ENCODE data around the gene CERCAM. TPM values are rescaled to one million over a fixed set of nuclear protein-coding genes. Genes with fewer than 3 reads are reported as not detected.
"Not testable (repeated sequence)": the region's sequence is repeated elsewhere in the genome, so short reads cannot be mapped to it uniquely, and the experiment has no call there.

Gene CERCAM
- total RNA-seq, 1 donor from 2014 or later = 1.0 TPM

DNA sequence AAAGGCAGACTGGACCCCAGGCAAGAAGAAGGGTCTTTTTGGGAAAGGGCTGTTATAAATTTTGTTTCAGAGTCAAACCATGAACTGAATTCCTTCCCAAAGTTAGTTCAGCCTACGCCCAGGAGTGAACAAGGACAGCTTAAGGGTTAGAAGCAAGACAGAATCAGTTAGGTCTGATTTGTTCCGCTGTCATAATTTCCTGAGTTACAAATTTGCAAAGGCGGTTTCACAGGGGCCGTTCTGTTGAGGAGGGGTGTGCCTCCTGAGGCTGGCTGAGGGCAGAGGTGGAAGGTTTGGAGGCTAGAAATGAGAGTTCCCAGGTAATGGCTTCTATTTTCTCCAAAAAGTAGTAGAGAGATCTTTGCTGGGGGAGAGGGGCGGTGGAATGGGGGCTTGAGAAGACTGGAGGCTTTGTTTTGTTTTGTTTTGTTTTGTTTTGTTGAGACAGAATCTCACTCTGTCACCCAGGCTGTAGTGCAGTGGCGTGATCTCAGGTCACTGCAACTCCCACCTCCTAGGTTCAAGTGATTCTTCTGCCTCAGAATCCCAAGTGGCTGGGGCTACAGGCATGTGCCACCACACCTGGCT lies 4.1 kb upstream of the CERCAM start:
- ATAC-seq (no peak), DNase-seq (ENCODE audit: low spot score) (no peak)

DNA sequence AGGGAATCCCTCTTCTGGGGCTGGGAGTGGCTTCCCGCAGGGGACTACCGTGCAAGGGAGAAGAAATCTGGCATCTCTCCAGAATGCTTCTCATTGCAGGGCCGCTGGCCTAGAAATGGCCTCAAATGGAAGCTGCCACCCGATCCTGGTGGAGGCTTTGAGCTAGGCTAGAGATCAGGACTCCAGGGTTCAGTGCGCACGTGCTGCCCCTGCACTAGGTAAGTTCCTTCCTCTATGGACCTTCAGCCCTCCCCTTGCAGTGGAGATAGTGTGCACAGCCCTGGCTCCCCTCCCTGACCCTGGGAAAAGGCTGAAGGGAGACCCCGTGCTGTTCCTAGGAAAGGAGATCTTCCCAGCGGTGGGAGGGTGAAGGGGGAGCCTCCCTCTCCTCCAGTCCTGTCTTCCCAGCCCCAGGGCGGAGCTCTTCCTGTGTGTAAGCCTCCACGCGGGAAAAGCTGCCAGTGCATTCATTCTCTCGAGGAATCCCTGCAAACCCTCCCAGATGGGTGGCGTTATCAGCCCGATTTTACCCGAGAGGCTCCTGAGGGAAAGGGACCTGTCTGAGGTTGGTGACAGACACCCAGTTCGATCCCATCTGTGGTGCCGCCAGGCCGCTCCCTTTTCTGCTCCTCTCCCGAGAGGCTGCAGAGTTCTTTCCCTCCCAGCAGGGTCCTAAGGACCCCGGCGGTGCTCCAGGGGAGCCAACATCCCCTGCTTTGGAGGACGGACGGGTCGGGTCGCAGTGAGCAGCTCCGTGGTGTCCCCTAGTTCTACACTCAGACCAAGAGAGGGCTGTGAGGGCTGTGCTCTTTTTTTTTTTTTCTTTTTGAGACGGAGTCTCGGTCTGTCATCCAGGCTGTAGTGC lies 1.4 kb upstream of the CERCAM start:
- no peak for ATAC-seq
- DNase-seq (ENCODE audit: low spot score) = no peak

DNA sequence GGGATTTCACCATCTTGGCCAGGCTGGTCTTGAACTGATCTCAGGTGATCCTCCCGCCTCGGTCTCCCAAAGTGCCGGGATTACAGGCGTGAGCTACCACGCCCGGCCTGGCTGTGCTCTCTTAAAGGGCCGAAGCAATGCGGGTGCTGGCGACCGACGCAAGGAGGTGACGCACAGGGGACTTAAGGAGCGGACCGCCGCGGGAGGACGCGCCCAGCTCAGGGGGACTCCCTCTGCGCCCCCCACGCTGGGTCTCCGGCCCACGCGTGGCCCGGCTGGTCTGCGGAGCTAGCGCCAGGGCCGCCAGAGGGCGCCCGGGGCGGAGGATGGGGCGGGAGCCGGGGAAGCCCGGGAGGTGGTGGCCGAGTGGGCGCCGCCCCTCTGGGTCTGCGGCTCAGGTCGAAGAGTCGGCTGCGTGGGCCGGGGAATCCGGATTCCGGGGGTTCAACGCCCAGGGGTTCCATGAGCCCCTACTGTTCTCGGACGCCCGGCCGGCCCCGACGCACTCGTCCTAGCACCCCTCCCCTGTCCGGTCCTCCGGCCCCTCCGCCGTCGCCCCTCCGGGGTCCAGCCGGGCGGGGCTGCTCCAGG lies 502 bp upstream of the CERCAM start:
- ATAC-seq (peak; percentile 93), DNase-seq (ENCODE audit: low spot score) (peak; percentile 66)

DNA sequence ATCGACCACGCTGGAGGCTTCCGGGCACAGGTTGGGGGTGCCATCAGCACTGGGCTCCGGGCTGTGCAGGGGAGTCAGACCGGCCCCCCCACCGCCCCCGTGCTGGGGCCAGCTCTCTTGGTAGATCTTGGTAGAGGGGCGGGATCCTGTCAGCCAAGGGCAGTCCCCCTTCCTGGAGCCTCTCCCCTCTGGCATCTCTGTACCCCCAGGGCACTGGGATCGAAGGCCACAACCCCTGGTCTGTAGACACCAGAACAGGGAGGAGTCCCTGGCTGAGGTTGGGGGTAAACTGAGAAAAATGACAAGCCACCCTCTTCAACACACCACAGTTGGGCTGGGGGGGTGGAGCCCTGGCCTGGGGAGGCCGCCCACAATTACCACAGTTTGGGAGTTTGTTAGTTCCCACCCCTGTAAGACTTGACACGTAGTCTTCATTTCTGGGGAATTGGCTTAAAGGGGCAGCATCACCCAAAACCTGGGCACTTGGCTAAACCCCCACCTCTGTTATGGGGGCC lies 882 bp downstream of the CERCAM start:
- ATAC-seq (no peak), DNase-seq (ENCODE audit: low spot score) (no peak)

DNA sequence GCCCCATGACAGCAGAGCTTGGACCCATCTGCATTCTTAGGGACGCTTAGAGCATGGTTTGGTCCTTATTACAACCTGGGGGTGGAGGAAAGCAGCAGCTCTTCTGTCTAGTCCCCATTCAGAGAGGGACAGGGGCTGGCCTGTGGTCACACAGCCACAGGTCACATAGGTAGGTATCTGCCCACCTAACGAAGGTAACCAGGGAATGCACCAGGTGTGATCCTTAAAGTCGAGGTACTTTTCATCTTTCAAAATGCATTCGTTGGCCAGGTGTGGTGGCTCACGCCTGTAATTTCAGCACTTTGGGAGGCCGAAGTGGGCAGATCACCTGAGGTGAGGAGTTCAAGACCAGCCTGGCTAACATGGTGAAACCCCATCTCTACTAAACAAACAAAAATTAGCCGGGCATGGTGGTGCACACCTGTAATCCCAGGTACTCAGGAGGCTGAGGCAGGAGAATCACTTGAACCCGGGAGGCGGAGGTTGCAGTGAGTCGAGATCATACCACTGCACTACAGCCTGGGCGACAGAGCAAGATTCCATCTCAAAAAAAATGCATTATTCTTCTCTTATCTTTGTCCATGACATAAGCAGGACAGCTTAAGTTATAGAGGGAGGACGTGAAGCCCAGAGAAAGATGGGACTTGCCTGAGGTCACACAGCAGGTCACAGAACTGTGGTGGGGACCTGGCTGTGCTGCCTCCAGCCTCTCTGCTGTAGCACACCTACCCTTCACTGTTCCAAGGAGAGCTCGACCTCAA lies 1.5 kb downstream of the CERCAM start:
- ATAC-seq = not testable (repeated sequence)

DNA sequence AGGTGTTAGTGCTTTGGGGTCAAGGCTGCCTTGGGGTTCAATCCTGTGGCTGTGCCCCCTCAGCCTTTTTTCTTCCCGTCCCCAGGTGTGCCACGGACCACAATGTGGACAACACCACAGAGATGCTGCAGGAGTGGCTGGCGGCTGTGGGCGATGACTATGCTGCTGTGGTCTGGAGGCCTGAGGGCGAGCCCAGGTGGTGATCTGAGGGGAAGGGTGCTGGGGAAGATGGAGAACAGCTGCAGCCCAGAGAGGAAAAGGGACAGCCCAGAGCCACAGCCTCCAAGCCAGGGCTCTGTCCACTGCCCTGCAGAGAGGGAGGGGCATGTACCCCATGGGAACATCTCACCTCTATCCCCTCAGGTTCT lies 2.1 kb downstream of the CERCAM start:
- DNase-seq (ENCODE audit: low spot score) = no peak
- ATAC-seq = no peak

More for the DNA sequence above, 1.5 kb downstream of the CERCAM start:
- DNase-seq (ENCODE audit: low spot score) = not testable (repeated sequence)

DNA sequence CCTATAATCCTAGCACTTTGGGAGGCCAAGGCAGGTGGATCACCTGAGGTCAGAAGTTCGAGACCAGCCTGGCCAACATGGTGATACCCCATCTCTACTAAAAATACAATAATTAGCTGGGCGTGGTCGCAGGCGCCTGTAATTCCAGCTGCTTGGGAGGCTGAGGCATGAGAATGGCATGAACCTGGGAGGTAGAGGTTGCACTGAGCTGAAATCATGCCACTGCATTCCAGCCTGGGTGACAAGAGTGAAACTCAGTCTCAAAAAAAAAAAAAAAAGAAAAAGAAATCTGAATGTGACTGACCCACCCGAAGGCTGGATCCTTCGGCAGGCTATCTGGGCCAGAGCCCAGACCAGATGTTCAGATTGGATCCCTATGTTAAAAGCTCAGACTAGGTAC lies 2.7 kb downstream of the CERCAM start:
- ATAC-seq; DNase-seq (ENCODE audit: low spot score): not testable (repeated sequence)

DNA sequence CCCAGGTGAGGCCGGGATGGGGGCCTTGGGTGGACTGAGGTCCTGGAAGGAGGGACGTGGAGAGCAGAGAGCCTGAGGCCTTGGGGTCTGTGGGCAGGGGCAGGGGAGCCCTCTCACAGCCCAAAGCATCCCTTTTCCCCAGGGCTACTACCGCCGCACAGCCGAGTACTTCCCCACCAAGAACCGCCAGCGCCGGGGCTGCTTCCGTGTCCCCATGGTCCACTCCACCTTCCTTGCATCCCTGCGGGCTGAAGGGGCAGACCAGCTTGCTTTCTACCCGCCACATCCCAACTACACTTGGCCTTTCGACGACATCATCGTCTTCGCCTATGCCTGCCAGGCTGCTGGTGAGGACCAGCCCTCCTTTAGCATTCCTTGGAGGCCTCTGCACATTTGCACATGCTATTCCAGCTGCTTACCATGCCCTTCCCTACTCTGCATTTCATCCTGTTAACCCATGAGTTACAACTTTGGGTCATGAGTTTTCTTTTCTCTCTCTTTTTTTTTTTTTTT lies 3.7 kb downstream of the CERCAM start:
- DNase-seq (ENCODE audit: low spot score) (no peak), ATAC-seq (no peak)

DNA sequence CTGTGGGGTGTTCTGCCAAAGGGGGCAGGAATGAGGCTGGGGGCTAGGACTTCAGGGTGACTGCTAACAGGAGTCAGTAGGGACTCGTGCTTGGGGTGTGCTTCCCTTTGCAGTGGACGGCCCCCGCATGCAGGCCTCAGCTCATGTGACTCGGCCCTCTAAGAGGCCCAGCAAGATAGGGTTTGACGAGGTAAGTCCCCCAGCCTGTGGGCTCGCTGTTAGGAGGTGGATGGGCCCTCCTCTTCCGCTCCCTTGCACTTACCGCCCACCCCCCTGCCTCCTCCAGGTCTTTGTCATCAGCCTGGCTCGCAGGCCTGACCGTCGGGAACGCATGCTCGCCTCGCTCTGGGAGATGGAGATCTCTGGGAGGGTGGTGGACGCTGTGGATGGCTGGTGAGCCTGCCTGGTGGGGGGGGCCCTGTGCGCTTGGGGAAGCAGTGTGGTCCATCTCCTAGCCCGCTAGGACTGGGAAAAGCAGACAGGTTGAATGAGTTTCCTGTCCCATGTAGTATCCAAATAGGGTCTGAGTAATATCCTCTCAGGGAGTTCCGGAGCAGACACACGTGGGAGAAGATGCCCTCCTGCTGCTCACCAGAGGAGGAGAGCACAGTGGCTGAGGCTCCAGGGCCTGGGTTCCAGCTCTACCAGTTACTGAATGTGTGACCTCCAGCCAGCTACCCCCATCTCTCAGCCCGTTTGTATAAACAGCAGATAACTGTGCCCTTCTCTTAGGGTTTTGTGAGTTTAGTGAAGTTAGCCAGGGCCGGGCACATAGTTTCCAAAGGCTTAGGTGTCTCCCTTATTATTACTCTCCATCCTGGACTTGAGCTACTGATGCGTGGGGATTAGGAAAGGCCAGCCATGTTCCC lies 8.2 kb downstream of the CERCAM start:
- ATAC-seq = no peak
- no peak for DNase-seq (ENCODE audit: low spot score)

DNA sequence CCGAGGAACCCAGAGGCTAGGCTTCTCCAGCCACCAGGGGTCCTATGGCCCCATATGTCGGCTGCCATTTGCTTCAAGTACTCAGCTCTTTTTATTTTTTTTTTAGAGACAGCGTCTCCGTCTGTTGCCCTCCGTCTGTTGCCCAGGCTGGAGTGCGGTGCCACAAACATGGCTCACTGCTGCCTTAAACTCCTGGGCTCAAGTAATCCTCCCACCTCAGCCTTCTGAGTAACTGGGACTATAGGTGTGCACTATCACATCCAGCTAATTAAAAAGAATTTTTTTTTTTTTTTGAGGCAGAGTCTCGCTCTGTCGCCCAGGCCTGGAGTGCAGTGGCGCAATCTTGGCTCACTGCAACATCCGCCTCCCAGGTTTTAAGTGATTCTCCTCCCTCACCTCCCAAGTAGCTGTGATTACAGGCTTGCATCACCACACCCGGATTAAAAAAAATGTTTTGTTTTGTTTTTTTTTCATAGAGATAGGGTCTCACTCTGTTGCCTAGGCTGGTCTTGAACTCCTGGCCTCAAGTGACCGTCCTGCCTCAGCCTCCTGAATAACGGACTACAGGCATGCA lies 8.9 kb downstream of the CERCAM start:
- no peak for ATAC-seq
- no peak for DNase-seq (ENCODE audit: low spot score)

DNA sequence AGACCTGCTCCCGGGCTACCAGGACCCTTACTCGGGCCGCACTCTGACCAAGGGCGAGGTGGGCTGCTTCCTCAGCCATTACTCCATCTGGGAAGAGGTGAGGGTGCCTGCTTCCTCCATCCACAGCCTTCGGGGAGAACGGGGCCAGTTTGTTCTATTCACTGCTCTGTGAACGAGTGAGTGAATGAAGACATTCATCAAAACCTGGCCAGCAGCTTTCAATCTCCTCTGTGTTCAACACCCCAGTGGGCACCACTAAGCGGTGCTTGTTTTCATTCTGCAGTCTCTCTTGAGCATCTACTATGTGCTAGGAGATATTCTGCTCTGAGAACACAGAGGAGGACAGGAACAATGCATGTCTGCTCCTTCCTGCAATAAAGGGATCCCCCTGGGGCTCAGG lies 10.6 kb downstream of the CERCAM start:
- DNase-seq (ENCODE audit: low spot score) (no peak), ATAC-seq (no peak)

DNA sequence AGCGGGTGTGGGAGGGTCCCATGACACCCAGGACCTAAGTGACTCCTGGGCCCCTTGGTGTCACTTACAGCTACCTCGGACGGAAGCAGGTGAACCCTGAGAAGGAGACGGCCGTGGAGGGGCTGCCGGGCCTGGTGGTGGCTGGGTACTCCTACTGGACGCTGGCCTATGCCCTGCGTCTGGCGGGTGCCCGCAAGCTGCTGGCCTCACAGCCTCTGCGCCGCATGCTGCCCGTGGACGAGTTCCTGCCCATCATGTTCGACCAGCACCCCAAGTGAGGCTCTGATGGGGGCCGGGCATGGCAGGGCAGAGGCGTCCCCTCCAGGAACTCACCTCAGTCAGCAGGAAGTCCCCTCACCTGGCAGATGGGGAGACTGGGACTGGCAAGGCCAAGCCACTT lies 13.7 kb downstream of the CERCAM start:
- no peak for ATAC-seq
- no peak for DNase-seq (ENCODE audit: low spot score)

DNA sequence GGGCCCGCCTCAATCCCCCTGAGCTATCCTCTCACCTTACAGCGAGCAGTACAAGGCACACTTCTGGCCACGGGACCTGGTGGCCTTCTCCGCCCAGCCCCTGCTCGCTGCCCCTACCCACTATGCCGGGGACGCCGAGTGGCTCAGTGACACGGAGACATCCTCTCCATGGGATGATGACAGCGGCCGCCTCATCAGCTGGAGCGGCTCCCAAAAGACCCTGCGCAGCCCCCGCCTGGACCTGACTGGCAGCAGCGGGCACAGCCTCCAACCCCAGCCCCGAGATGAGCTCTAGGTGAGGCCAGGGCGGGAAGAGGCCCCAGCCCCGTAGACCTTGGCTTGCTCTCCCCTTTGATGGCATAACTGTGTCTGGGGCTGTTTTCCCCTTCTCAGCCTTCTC lies 15.0 kb downstream of the CERCAM start:
- ATAC-seq = no peak

DNA sequence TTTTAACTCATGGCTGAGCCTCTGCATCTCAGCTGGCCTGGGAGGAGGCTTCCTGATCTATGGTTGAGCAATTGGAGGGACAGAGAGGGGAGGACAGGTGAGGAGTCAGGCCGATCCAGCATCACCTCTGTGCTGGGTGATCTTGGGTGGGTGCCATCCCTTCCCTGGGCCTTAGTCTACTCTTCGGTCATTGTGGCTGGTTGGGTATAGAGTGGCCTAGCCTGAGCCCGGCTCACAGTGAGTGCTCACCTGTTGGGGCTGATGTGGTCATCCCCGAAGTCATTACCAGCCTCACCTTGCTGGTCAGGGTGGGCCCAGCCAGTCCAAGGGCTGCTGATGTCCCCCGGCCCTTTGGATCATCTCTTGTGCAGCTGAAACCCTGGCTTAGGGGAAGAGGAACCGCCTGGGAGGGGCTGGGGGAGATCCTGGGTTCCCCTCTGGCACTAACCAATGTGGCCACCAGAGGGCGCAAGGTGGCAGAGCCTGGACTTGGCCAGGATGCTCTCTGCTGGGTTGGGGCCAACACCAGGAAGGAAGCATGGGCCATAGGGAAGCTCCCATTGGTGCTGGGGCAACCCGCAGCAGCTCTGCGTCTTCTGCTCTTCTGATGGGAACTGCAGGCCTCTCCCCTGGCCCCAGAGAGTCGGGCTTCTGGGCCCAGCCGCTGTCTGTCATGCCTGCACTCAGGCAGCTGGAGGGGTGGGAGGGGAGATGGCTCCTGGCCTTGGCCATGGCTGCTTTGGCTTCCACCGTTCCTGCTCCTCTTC lies 17.9 kb downstream of the CERCAM start:
- peak; percentile 85 for DNase-seq (ENCODE audit: low spot score)
- peak; percentile 99 for ATAC-seq

More for the DNA sequence above, 15.0 kb downstream of the CERCAM start:
- no peak for DNase-seq (ENCODE audit: low spot score)

DNA sequence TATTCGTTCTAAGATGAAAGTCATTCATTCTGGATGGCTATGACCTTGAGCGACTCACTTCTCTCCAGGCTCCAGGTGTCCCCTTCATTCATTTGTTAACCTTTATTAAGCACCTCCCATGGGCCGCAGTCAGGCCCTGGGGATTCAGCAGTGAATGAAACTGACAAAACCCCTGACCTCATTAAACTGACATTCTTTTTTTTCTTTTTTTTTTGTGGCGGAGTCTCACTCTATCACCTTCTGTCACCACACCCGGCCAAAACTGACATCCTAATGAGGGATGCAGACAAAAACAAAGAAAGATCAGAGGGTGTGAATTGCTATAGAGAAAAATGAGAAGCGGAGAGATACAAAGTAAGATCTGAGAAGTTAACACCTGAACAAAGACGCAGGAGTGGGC lies 18.6 kb downstream of the CERCAM start:
- no peak for ATAC-seq
- DNase-seq (ENCODE audit: low spot score) = no peak

DNA sequence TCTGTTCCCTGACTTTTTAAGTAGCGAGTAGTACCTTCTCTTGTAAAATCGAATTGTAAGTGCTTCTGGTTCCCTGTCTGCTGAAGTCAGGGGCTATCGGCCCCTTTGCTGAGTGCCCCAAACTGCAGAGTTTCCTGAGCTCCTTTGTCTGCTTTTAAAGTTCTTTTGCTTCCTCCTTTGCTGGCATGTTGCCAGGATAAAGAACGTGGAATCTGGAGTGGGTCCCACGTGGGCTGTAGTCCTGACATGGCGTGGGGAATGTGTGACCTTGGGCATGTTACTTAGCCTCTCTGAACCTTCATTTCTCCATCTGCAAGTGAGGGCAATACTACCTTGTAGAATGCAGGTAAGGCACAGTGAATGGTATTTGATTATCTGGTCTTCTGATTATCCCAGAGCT lies 21.5 kb downstream of the CERCAM start:
- ATAC-seq = no peak
- no peak for DNase-seq (ENCODE audit: low spot score)

DNA sequence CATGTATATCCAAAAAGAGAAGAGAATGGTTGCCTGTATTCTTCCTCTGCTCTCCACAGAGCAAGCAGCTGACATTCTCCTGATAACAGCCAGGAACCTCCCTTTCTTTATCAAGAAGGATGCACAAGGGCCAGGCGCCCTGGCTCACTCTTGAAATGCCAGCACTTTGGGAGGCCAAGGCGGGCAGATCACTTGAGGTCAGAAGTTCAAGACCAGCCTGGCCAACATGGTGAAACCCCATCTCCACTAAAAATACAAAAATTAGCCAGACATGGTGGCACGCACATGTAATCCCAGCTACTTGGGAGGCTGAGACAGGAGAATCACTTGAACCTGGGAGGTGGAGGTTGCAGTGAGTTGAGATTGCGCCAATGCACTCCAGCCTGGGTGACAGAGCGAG lies 25.8 kb downstream of the CERCAM start:
- not testable (repeated sequence) for DNase-seq (ENCODE audit: low spot score); ATAC-seq

DNA sequence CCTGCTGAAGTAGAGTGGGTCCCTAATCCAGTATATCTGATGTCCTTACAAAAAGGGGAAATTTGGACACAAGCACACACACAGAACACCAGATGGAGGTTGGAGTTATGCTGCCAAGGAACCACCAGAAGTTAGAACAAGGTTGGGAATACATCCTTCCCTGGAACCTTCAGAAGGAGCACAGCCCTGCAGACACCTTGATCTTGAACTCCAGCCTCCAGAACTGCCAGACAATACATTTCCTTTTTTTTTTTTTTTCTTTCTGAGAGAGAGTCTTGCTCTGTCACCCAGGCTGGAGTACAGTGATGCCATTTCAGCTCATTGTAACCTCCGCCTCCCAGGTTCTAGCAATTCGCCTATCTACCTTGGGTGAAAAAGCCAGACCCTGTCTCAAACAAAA lies 28.1 kb downstream of the CERCAM start:
- no peak for DNase-seq (ENCODE audit: low spot score)
- ATAC-seq = no peak

DNA sequence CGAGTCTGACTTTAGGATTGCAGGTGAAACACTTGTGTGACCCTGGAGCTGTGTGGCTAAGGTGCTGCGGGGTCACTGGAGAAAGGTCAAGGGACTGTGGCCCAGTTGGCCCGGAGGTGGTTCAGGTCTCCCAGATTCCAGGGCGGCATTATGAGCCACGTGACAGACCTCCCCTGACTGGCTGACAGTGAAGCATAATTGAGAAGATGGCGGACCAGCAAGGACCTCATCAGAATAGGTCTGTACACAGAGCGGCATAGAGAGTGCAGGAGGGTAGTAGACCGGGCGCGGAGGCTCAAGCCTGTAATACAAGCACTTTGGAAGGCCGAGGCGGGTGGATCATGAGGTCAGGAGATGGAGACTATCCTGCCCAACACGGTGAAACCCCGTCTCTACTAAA lies 34.3 kb downstream of the CERCAM start:
- DNase-seq (ENCODE audit: low spot score) (no peak), ATAC-seq (no peak)

All from left lobe of liver (tissue), 2 donors.